HEK293 (cell line): ENCODE results near the gene FARSA.

Experiments used
- AEBP2 ChIP-seq: fragments of 450-650 bp; formaldehyde crosslinking; IDR thresholded peaks from 2 replicates; pipeline ENCODE4 v1.5.1; 2016; ENCODE audit warnings: missing biosample characterization, missing genetic modification characterization, borderline replicate concordance
- BCL11B ChIP-seq: fragments of 450-650 bp; formaldehyde crosslinking; IDR thresholded peaks from 2 replicates; pipeline ENCODE4 v1.5.1; 2016; ENCODE audit warnings: low read depth, missing biosample characterization, missing genetic modification characterization
- GFI1B ChIP-seq: fragments of 450-650 bp; formaldehyde crosslinking; IDR thresholded peaks from 2 replicates; pipeline ENCODE4 v1.5.1; 2016; ENCODE audit warnings: missing biosample characterization, missing genetic modification characterization
- HIC1 ChIP-seq: fragments of 450-650 bp; formaldehyde crosslinking; IDR thresholded peaks from 2 replicates; pipeline ENCODE4 v1.5.1; 2016; ENCODE audit warnings: missing biosample characterization, missing genetic modification characterization
- HOXC10 ChIP-seq: sonication (generic); formaldehyde crosslinking; IDR thresholded peaks from 2 replicates; pipeline ENCODE4 v1.8.1; 2023; ENCODE audit warnings: mild to moderate bottlenecking, missing genetic modification reagents
- KLF1 ChIP-seq: fragments of 450-650 bp; formaldehyde crosslinking; IDR thresholded peaks from 2 replicates; pipeline ENCODE4 v1.5.1; 2016; ENCODE audit warnings: missing biosample characterization, missing genetic modification characterization
- SALL2 ChIP-seq: fragments of 450-650 bp; formaldehyde crosslinking; IDR thresholded peaks from 2 replicates; pipeline ENCODE4 v1.5.0; 2017; ENCODE audit warnings: missing biosample characterization, mild to moderate bottlenecking, missing genetic modification characterization, borderline replicate concordance
- TCF7L2 ChIP-seq: IDR thresholded peaks from 2 replicates; pipeline ENCODE4 v1.6.1; 2011; ENCODE audit warnings: low read depth, mild to moderate bottlenecking, inconsistent platforms, low read length, moderate library complexity, borderline replicate concordance
- WT1 ChIP-seq: fragments of 450-650 bp; formaldehyde crosslinking; IDR thresholded peaks from 2 replicates; pipeline ENCODE4 v1.5.1; 2016; ENCODE audit warnings: missing biosample characterization, missing genetic modification characterization
- ZBTB1 ChIP-seq: fragments of 450-650 bp; formaldehyde crosslinking; IDR thresholded peaks from 2 replicates; pipeline ENCODE4 v1.5.1; 2016; ENCODE audit warnings: missing biosample characterization, missing genetic modification characterization
- ZBTB26 ChIP-seq: fragments of 450-650 bp; formaldehyde crosslinking; optimal IDR thresholded peaks from 2 replicates; pipeline ENCODE3; 2016; ENCODE audit warnings: missing biosample characterization, mild to moderate bottlenecking, missing genetic modification characterization
- ZFHX2 ChIP-seq: fragments of 450-650 bp; formaldehyde crosslinking; conservative IDR thresholded peaks from 2 replicates; pipeline ENCODE4 v1.5.1; 2016; ENCODE audit warnings: missing biosample characterization, missing genetic modification characterization
- ZNF132 ChIP-seq: fragments of 450-650 bp; formaldehyde crosslinking; IDR thresholded peaks from 2 replicates; pipeline ENCODE4 v1.5.1; 2017; ENCODE audit warnings: missing biosample characterization, missing genetic modification characterization, borderline replicate concordance
- ZNF239 ChIP-seq: fragments of 450-650 bp; formaldehyde crosslinking; IDR thresholded peaks from 2 replicates; pipeline ENCODE4 v1.5.1; 2016; ENCODE audit warnings: missing biosample characterization, missing genetic modification characterization
- ZNF248 ChIP-seq: fragments of 450-650 bp; formaldehyde crosslinking; IDR thresholded peaks from 2 replicates; pipeline ENCODE4 v1.5.1; 2017; ENCODE audit warnings: missing biosample characterization, missing genetic modification characterization
- ZNF302 ChIP-seq: fragments of 450-650 bp; formaldehyde crosslinking; IDR thresholded peaks from 2 replicates; pipeline ENCODE4 v1.5.1; 2016; ENCODE audit warnings: missing biosample characterization, missing genetic modification characterization, low read depth
- ZNF354C ChIP-seq: fragments of 450-650 bp; formaldehyde crosslinking; IDR thresholded peaks from 2 replicates; pipeline ENCODE4 v1.5.1; 2016; ENCODE audit warnings: missing biosample characterization, missing genetic modification characterization, low read depth, borderline replicate concordance
- ZNF501 ChIP-seq: fragments of 450-650 bp; formaldehyde crosslinking; IDR thresholded peaks from 2 replicates; pipeline ENCODE4 v1.5.1; 2016; ENCODE audit warnings: missing biosample characterization, missing genetic modification characterization
- ZNF514 ChIP-seq: fragments of 450-650 bp; formaldehyde crosslinking; IDR thresholded peaks from 2 replicates; pipeline ENCODE4 v1.5.1; 2016; ENCODE audit warnings: missing biosample characterization, missing genetic modification characterization
- ZNF544 ChIP-seq: fragments of 450-650 bp; formaldehyde crosslinking; IDR thresholded peaks from 2 replicates; pipeline ENCODE4 v1.5.0; 2017; ENCODE audit warnings: missing biosample characterization, missing genetic modification characterization
- ZNF639 ChIP-seq: fragments of 450-650 bp; formaldehyde crosslinking; IDR thresholded peaks from 2 replicates; pipeline ENCODE4 v1.5.1; 2016; ENCODE audit warnings: missing biosample characterization, missing genetic modification characterization
- ZNF658 ChIP-seq: fragments of 450-650 bp; formaldehyde crosslinking; IDR thresholded peaks from 2 replicates; pipeline ENCODE4; 2016; ENCODE audit warnings: missing biosample characterization, missing genetic modification characterization
- ZNF701 ChIP-seq: fragments of 450-650 bp; formaldehyde crosslinking; IDR thresholded peaks from 2 replicates; pipeline ENCODE4 v1.5.1; 2016; ENCODE audit warnings: missing biosample characterization, missing genetic modification characterization
- ZNF76 ChIP-seq: fragments of 450-650 bp; formaldehyde crosslinking; IDR thresholded peaks from 2 replicates; pipeline ENCODE4; 2016; ENCODE audit warnings: low read depth, missing biosample characterization, missing genetic modification characterization, borderline replicate concordance
- ZSCAN30 ChIP-seq: fragments of 450-650 bp; IDR thresholded peaks from 2 replicates; pipeline ENCODE4 v1.5.1; 2018; ENCODE audit warnings: missing biosample characterization, mild to moderate bottlenecking, missing genetic modification characterization, moderate library complexity
- ZXDB ChIP-seq: fragments of 450-650 bp; formaldehyde crosslinking; IDR thresholded peaks from 2 replicates; pipeline ENCODE4 v1.5.1; 2016; ENCODE audit warnings: missing biosample characterization, missing genetic modification characterization
- TF ChIP-seq, protein P1 (sequence below): fragments of 450-650 bp; formaldehyde crosslinking; IDR thresholded peaks from 2 replicates; pipeline ENCODE4 v1.5.1; 2016; ENCODE audit warnings: missing biosample characterization, missing genetic modification characterization
- TF ChIP-seq, protein P2 (sequence below): fragments of 450-650 bp; formaldehyde crosslinking; IDR thresholded peaks from 2 replicates; pipeline ENCODE4 v1.5.1; 2016; ENCODE audit warnings: missing biosample characterization, missing genetic modification characterization
- TF ChIP-seq, protein P3 (sequence below): fragments of 450-650 bp; IDR thresholded peaks from 2 replicates; pipeline ENCODE4 v1.5.1; 2018; ENCODE audit warnings: missing biosample characterization, mild to moderate bottlenecking, missing genetic modification characterization

Gene FARSA

GRCh38 chr19:12933287-12934072, at the start of gene FARSA (continued):
- no peak for TF ChIP-seq AEBP2 (tag by site-specific recombination)
- no peak for TF ChIP-seq ZBTB1 (tag by site-specific recombination)
- TF ChIP-seq ZNF658 (tag by site-specific recombination) = no peak
- TF ChIP-seq ZFHX2 (tag by site-specific recombination) = peak; percentile 64
- peak; percentile 45; the same call in 1 of the 2 replicates for TF ChIP-seq ZNF639 (tag by site-specific recombination)
- TF ChIP-seq ZNF239 (tag by site-specific recombination) = 0 out of 2 replicates have a peak, but pooled peaks have one; percentile 21
- no peak for TF ChIP-seq ZNF544 (tag by site-specific recombination)
- TF ChIP-seq, protein P1, sequence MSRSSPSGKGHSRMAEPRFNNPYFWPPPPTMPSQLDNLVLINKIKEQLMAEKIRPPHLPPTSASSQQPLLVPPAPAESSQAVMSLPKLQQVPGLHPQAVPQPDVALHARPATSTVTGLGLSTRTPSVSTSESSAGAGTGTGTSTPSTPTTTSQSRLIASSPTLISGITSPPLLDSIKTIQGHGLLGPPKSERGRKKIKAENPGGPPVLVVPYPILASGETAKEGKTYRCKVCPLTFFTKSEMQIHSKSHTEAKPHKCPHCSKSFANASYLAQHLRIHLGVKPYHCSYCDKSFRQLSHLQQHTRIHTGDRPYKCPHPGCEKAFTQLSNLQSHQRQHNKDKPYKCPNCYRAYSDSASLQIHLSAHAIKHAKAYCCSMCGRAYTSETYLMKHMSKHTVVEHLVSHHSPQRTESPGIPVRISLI (tag by site-specific recombination) = no peak
- TF ChIP-seq HOXC10 (CRISPR knock-in tag) = no peak
- TF ChIP-seq ZNF132 = no peak
- no peak for TF ChIP-seq TCF7L2
- TF ChIP-seq ZSCAN30 (tag by site-specific recombination) = no peak
- no peak for TF ChIP-seq ZNF354C
- peak; percentile 60 for TF ChIP-seq ZXDB (tag by site-specific recombination)
- TF ChIP-seq ZNF248 (tag by site-specific recombination) = no peak
- TF ChIP-seq, protein P2, sequence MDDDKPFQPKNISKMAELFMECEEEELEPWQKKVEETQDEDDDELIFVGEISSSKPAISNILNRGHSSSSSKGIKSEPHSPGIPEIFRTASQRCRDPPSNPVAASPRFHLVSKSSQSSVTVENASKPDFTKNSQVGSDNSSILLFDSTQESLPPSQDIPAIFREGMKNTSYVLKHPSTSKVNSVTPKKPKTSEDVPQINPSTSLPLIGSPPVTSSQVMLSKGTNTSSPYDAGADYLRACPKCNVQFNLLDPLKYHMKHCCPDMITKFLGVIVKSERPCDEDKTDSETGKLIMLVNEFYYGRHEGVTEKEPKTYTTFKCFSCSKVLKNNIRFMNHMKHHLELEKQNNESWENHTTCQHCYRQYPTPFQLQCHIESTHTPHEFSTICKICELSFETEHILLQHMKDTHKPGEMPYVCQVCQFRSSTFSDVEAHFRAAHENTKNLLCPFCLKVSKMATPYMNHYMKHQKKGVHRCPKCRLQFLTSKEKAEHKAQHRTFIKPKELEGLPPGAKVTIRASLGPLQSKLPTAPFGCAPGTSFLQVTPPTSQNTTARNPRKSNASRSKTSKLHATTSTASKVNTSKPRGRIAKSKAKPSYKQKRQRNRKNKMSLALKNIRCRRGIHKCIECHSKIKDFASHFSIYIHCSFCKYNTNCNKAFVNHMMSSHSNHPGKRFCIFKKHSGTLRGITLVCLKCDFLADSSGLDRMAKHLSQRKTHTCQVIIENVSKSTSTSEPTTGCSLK (tag by site-specific recombination) = no peak
- peak; percentile 93 for TF ChIP-seq ZNF76
- no peak for TF ChIP-seq HIC1
- TF ChIP-seq ZNF302 (tag by site-specific recombination) = no peak
- peak; percentile 93; the same call in 1 of the 2 replicates for TF ChIP-seq ZNF501 (tag by site-specific recombination)
- no peak for TF ChIP-seq BCL11B
- TF ChIP-seq ZNF514 = no peak
- no peak for TF ChIP-seq SALL2 (tag by site-specific recombination)
- TF ChIP-seq ZNF701 (tag by site-specific recombination) = no peak
- no peak for TF ChIP-seq WT1 (tag by site-specific recombination)
- no peak for TF ChIP-seq KLF1 (tag by site-specific recombination)
- no peak for TF ChIP-seq GFI1B (tag by site-specific recombination)
- TF ChIP-seq, protein P3, sequence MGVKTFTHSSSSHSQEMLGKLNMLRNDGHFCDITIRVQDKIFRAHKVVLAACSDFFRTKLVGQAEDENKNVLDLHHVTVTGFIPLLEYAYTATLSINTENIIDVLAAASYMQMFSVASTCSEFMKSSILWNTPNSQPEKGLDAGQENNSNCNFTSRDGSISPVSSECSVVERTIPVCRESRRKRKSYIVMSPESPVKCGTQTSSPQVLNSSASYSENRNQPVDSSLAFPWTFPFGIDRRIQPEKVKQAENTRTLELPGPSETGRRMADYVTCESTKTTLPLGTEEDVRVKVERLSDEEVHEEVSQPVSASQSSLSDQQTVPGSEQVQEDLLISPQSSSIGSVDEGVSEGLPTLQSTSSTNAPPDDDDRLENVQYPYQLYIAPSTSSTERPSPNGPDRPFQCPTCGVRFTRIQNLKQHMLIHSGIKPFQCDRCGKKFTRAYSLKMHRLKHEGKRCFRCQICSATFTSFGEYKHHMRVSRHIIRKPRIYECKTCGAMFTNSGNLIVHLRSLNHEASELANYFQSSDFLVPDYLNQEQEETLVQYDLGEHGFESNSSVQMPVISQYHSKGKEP (tag by site-specific recombination) = no peak
- peak; percentile 35 for TF ChIP-seq ZBTB26 (tag by site-specific recombination)
